CD4-positive, CD25-positive, alpha-beta regulatory T cell (primary cell): ENCODE measurements around the gene KAT6B. TPM values are rescaled to one million over a fixed set of nuclear protein-coding genes. Genes with fewer than 3 reads are reported as not detected.
A peak's percentile ranks its signal among the peaks of the same experiment; 100 is the strongest.

Experiments
- ATAC-seq, 2 donors: fragments of 150-1000 bp; cut with Tn5 transposase; one replicate each; pipeline ENCODE4 v1.10.0; 2021; ENCODE audit warnings: low read depth in 2 of 2, moderate number of reproducible peaks in 2 of 2, moderate library complexity in 1 of 2
- DNase-seq, 3 donors: peaks; one replicate each; pipeline versions ENCODE4 v3.0.0 to v3.0.0-alpha.2; 2012 to 2022; ENCODE audit warnings: mixed read lengths in 1 of 3
- H3K27ac ChIP-seq: one replicate; pipeline ENCODE4 v1.7.0; 2013; ENCODE audit warnings: mild to moderate bottlenecking, low read length; ENCODE audit not compliant: insufficient read depth, poor library complexity, severe bottlenecking
- H3K27me3 ChIP-seq: one replicate; pipeline ENCODE4 v1.7.0; 2013; ENCODE audit warnings: low read length; ENCODE audit not compliant: control insufficient read depth, insufficient read depth
- H3K36me3 ChIP-seq: one replicate; pipeline ENCODE4 v1.7.0; 2013; ENCODE audit warnings: mild to moderate bottlenecking, low read length, moderate library complexity; ENCODE audit not compliant: control insufficient read depth, insufficient read depth
- H3K4me1 ChIP-seq: 2 replicates; pipeline ENCODE4 v1.7.0; 2013; ENCODE audit warnings: mild to moderate bottlenecking, low read length; ENCODE audit not compliant: insufficient read depth, control insufficient read depth, poor library complexity, severe bottlenecking
- H3K4me3 ChIP-seq: one replicate; pipeline ENCODE4 v1.7.0; 2013; ENCODE audit warnings: low read depth, mild to moderate bottlenecking, low read length, moderate library complexity
- H3K9me3 ChIP-seq, 2 experiments: 1 replicate in 1 of 2; 2 replicates in 1 of 2; pipeline ENCODE4 v1.7.0; 2013; ENCODE audit warnings: low read length in 2 of 2, mild to moderate bottlenecking in 1 of 2, moderate library complexity in 1 of 2; ENCODE audit not compliant: control insufficient read depth in 2 of 2
- H3K27ac Mint-ChIP-seq, 3 donors: one replicate each; pipeline ENCODE4 v1.8.0; 2020 to 2022; ENCODE audit warnings: mild to moderate bottlenecking in 3 of 3, mixed read lengths in 3 of 3, moderate library complexity in 2 of 3
- H3K27me3 Mint-ChIP-seq: one replicate; pipeline ENCODE4 v1.8.0; 2022; ENCODE audit warnings: mild to moderate bottlenecking, mixed read lengths
- H3K36me3 Mint-ChIP-seq: one replicate; pipeline ENCODE4 v1.8.0; 2020; ENCODE audit warnings: mixed read lengths
- H3K4me1 Mint-ChIP-seq, 4 donors: one replicate each; pipeline ENCODE4 v1.8.0; 2020 to 2022; ENCODE audit warnings: mixed read lengths in 4 of 4, mild to moderate bottlenecking in 1 of 4
- H3K4me3 Mint-ChIP-seq, 4 donors: one replicate each; pipeline ENCODE4 v1.8.0; 2020 to 2022; ENCODE audit warnings: mild to moderate bottlenecking in 4 of 4, mixed read lengths in 4 of 4, moderate library complexity in 3 of 4
- H3K9me3 Mint-ChIP-seq, 7 donors: one replicate each; pipeline ENCODE4 v1.8.0; 2020 to 2022; ENCODE audit warnings: mixed read lengths in 7 of 7, mild to moderate bottlenecking in 3 of 7, moderate library complexity in 2 of 7
- polyA plus RNA-seq, 4 donors: library from polyadenylated mRNA; unstranded; fragments of 300-500 nt; fragmentation: Illumina TruSeq; gene quantifications; one replicate each; pipeline ENCODE4 v1.2.3, GENCODE V29; 2021
- total RNA-seq: library from RNA; stranded (reverse); gene quantifications from one replicate; pipeline ENCODE4 v1.2.3, GENCODE V29; 2022

KAT6B gene
- total and polyA plus RNA-seq, 5 donors from 2014 or later, result 14.5 to 67.1 (median 16.6) TPM

DNA sequence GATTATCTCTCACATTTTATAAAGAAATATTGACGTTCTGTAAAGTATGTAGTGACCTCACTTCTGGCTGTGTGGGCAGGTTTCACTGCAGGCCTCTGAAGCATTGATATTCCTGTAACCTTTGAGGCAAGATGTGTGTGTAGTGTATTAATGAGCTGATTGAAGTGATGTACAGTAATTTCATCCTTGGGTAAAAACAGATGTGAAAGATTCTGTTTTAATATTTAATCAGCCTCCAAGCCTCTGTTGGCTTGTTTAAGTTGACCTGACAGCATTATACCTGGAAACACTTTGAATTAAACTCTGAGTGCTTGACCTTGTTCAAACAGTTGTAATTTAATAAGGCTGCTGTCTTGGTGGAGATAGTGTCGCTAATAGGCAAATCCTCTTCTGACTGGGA, 74.9 kb downstream of the KAT6B start:
- Mint-ChIP-seq H3K27me3 (no peaks in the 10 kb centered on the region), H3K4me1 (peaks cover 40 to 89% (median 53%) of the 10 kb centered on the region in 4 donors), H3K27ac (peak overlapping the region in 2 of 3 donors; percentile 77 to 95), H3K9me3 (no peaks in the 10 kb centered on the region), H3K4me3 (peak overlapping the region in 1 of 4 donors; percentile 64), H3K36me3 (peaks cover 7% of the 10 kb centered on the region)
- Histone ChIP-seq H3K4me3 (peak overlapping the region; percentile 41), H3K27ac (no peak overlapping the region), H3K4me1 (peaks cover 45% of the 10 kb centered on the region), H3K9me3 (no peaks in the 10 kb centered on the region), H3K27me3 (no peaks in the 10 kb centered on the region), H3K36me3 (no peaks in the 10 kb centered on the region)
- ATAC-seq (no peak), DNase-seq (no peak)

DNA sequence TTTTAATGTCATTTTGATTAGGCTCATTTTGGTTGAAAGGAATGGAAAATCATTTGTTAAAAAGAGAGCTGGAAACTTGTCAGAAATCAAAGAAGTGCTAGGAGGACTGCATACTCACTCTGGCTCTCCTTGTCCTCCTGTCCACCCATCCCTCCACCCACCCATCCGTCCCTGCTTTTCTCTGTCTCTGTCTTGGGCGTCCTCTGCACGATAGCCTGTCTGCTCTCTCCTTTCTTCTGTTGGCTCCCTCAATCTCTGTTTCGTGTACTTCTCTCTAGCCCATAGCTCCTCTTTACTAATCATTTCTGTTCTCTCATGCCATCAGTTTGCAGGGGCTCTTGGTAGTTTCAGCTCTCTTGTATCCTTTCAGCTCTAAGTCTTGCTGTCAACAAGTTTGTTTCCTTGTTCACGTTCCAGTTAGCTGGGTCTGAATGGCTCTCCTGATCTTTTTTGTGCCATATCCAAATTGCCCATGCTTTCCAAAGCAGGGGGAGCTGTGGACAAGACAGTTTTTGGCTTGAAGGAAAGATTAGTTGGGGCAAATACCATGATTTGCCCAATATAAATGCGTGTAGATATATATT, 75.6 kb downstream of the KAT6B start:
- Histone ChIP-seq H3K4me3 (no peak overlapping the region), H3K4me1 (peaks cover 45% of the 10 kb centered on the region), H3K27ac (no peak overlapping the region), H3K9me3 (no peaks in the 10 kb centered on the region), H3K36me3 (no peaks in the 10 kb centered on the region), H3K27me3 (no peaks in the 10 kb centered on the region)
- Mint-ChIP-seq H3K27me3 (no peaks in the 10 kb centered on the region), H3K9me3 (no peaks in the 10 kb centered on the region), H3K4me3 (peak overlapping the region; percentile 0 to 69 (median 34)), H3K27ac (peak overlapping the region; percentile 57 to 95 (median 68)), H3K36me3 (peaks cover 7% of the 10 kb centered on the region), H3K4me1 (peaks cover 43 to 89% (median 51%) of the 10 kb centered on the region in 4 donors)
- ATAC-seq (no peak), DNase-seq (no peak)

DNA sequence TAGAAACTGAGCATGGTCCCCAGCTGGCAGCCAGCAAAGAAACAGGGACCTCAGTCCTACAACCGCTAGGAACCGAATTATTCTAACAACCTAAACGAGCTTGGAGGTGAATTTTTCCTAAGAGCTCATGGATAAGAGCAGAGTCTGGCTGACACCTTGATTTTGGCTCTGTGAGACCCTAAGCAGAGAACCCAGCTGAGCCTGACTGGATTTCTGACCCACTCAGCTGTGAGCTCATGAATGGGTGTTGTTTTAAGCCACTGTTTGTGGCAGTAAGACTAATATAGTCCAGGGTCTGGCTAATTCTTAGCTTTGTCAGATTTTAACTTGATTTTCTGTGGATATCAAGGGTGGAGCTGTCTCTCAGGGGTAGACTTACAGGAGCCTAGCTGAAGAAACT, 77.1 kb downstream of the KAT6B start:
- Histone ChIP-seq H3K4me1 (peaks cover 30% of the 10 kb centered on the region), H3K9me3 (no peaks in the 10 kb centered on the region), H3K36me3 (peaks cover 3% of the 10 kb centered on the region), H3K27ac (no peak overlapping the region), H3K27me3 (no peaks in the 10 kb centered on the region), H3K4me3 (no peak overlapping the region)
- Mint-ChIP-seq H3K4me1 (peaks cover 33 to 83% (median 37%) of the 10 kb centered on the region in 4 donors), H3K27me3 (no peaks in the 10 kb centered on the region), H3K4me3 (no peak overlapping the region), H3K9me3 (no peaks in the 10 kb centered on the region), H3K36me3 (peaks cover 7% of the 10 kb centered on the region), H3K27ac (peak overlapping the region in 1 of 3 donors; percentile 50)
- DNase-seq, result no peak
- no peak for ATAC-seq

DNA sequence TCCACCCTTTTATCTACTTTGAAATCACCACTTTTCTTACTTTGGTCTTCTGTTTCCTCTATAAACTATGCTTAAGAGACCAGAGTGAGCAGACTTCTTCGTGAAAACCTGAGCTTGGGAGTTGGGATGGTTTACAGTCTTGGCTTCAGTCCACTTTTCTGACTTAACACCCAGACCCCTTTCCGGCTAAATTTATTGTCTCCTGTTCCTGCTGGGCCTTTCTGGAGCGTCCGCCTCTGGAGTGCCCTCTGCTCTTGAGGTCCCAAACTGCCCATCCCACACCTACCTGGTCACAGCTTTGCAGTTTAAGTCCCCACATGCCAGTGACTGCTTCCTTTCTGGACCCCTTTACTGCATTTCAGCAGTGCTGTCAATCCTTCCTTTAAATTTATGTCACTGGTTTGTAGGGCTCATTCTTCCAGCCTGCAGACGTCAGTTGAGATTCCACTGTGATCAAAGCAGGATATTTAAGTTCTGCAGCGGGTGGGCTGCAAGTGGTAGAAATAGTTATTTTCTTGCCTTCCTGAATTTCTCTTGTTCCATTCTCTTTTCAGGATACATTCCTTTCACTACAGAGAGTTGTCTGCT, 80.3 kb downstream of the KAT6B start:
- Histone ChIP-seq H3K27ac (no peak overlapping the region), H3K9me3 (no peaks in the 10 kb centered on the region), H3K27me3 (no peaks in the 10 kb centered on the region), H3K36me3 (peaks cover 3% of the 10 kb centered on the region), H3K4me1 (peaks cover 4% of the 10 kb centered on the region), H3K4me3 (no peak overlapping the region)
- Mint-ChIP-seq H3K4me1 (peaks cover 21 to 82% (median 28%) of the 10 kb centered on the region in 4 donors), H3K36me3 (peaks cover 7% of the 10 kb centered on the region), H3K4me3 (no peak overlapping the region), H3K27me3 (no peaks in the 10 kb centered on the region), H3K27ac (peak overlapping the region in 2 of 3 donors; percentile 7 to 52), H3K9me3 (no peaks in the 10 kb centered on the region)
- no peak for ATAC-seq
- no peak for DNase-seq

DNA sequence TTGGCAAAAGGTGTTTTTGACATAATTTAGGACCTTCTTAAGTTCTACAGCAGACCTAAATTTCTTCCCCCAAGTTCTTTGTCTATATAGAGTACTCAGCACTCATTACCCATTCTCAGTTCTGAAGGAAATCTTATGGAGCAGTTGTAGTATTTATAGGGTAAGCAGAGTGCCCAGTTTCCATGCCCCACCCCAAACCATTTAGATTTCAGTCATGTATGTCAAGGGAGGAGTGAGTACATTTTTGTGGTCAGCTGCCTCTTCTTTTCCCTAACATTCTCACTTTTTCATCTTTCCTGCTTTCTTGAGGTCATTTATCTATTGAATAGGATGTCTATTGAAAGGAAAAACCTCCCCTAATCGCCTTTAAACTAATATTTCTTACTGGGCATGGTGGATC, 83.3 kb downstream of the KAT6B start:
- Mint-ChIP-seq H3K4me3 (peak overlapping the region in 1 of 4 donors; percentile 42), H3K27ac (no peak overlapping the region), H3K4me1 (peaks cover 31 to 77% (median 36%) of the 10 kb centered on the region in 4 donors), H3K27me3 (no peaks in the 10 kb centered on the region), H3K36me3 (peaks cover under 1% of the 10 kb centered on the region), H3K9me3 (no peaks in the 10 kb centered on the region)
- Histone ChIP-seq H3K27me3 (no peaks in the 10 kb centered on the region), H3K4me3 (no peak overlapping the region), H3K4me1 (peaks cover 8% of the 10 kb centered on the region), H3K36me3 (peaks cover 3% of the 10 kb centered on the region), H3K27ac (no peak overlapping the region), H3K9me3 (no peaks in the 10 kb centered on the region)
- DNase-seq (no peak), ATAC-seq (no peak)

DNA sequence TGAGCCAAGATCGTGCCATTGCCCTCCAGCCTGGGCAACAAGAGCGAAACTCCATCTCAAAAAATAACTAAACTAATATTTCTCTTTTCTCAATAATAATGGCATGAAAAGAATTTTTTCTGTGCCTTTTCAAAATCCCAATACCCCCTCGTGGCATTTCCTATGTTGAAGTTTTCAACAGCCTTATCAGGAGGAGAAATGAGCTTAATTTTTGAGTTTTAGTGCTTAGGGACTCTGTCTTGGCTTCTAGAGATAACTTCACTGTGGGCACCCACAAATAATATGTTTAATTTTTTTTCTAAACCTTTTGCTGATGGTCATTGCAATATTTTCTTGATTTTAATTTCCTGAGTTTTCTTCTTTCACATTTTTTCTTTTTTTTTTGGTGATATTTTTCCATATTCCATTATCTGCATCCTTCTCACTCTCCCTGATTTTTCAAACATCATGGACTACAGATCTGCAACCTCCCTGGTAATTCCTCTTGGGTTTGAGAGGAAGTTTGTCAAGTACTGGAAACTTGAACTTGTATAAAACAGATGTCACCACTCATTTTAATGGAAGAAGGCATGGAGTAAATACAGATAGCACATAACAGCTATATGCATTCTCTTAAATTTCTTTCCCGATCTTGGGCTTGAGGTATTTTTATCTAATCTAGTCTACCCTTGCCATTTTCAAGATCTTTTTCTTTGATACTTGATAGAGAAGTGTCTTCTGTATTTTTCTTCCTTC, 84.0 kb downstream of the KAT6B start:
- peaks cover 36 to 75% (median 39%) of the 10 kb centered on the region in 4 donors for H3K4me1 Mint-ChIP-seq
- Histone ChIP-seq H3K27me3 (no peaks in the 10 kb centered on the region), H3K9me3 (no peaks in the 10 kb centered on the region), H3K4me1 (peaks cover 8% of the 10 kb centered on the region), H3K36me3 (peaks cover 3% of the 10 kb centered on the region), H3K27ac (no peak overlapping the region), H3K4me3 (no peak overlapping the region)
- H3K27ac Mint-ChIP-seq, result no peak overlapping the region
- peaks cover 4% of the 10 kb centered on the region for H3K36me3 Mint-ChIP-seq
- H3K4me3 Mint-ChIP-seq, result no peak overlapping the region
- H3K27me3 Mint-ChIP-seq, result no peaks in the 10 kb centered on the region
- ATAC-seq (no peak), DNase-seq (no peak)
- H3K9me3 Mint-ChIP-seq, result no peaks in the 10 kb centered on the region

DNA sequence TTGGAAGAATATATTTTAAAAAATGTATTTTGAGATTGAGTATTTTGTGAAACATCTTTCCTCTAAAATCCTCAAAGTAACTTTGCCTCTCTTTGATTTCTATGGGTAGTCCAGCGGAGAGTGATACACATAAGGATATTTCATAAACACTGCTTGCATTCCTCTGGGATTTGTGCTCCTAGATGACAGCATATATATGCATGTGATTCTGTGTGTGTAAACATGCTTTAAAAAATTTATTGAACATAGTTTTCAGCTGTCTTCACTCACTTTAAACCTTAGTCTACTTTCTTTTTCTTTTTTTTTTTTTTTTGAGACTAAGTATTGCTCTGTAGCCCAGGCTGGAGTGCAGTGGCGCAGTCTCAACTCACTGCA, 84.6 kb downstream of the KAT6B start:
- Histone ChIP-seq H3K36me3 (peaks cover 3% of the 10 kb centered on the region), H3K9me3 (no peaks in the 10 kb centered on the region), H3K27ac (no peak overlapping the region), H3K27me3 (no peaks in the 10 kb centered on the region), H3K4me3 (no peak overlapping the region), H3K4me1 (peaks cover 8% of the 10 kb centered on the region)
- DNase-seq, result no peak
- no peaks in the 10 kb centered on the region for H3K27me3 Mint-ChIP-seq
- no peak overlapping the region for H3K4me3 Mint-ChIP-seq
- H3K36me3 Mint-ChIP-seq, result peaks cover 6% of the 10 kb centered on the region
- no peaks in the 10 kb centered on the region for H3K9me3 Mint-ChIP-seq
- no peak for ATAC-seq
- H3K27ac Mint-ChIP-seq, result no peak overlapping the region
- H3K4me1 Mint-ChIP-seq, result peaks cover 36 to 72% (median 41%) of the 10 kb centered on the region in 4 donors
